HUES6 (cell line): Measurements from ENCODE around the gene SCN1B.
"Not testable (repeated sequence)": the region's sequence is repeated elsewhere in the genome, so short reads cannot be mapped to it uniquely, and the experiment has no call there.

Experiments
- H3K27ac ChIP-seq: 2 replicates; pipeline ENCODE4 v1.7.0; 2013; ENCODE audit warnings: low read depth, mild to moderate bottlenecking, low read length, inconsistent platforms
- H3K27me3 ChIP-seq: 2 replicates; pipeline ENCODE4 v1.6.1; 2013; ENCODE audit warnings: low read length; ENCODE audit not compliant: control insufficient read depth, insufficient read depth
- H3K36me3 ChIP-seq: 2 replicates; pipeline ENCODE4 v1.6.1; 2013; ENCODE audit warnings: low read length; ENCODE audit not compliant: control insufficient read depth, insufficient read depth
- H3K4me1 ChIP-seq: 2 replicates; pipeline ENCODE4 v1.6.1; 2013; ENCODE audit warnings: low read length; ENCODE audit not compliant: control insufficient read depth, insufficient read depth
- H3K4me3 ChIP-seq: 2 replicates; pipeline ENCODE4 v1.5.1; 2013; ENCODE audit warnings: low read depth, low read length
- H3K9ac ChIP-seq: one replicate; pipeline ENCODE4 v1.6.1; 2013; ENCODE audit warnings: mild to moderate bottlenecking, low read length
- H3K9me3 ChIP-seq: 2 replicates; pipeline ENCODE4 v1.6.1; 2013; ENCODE audit warnings: low read depth, low read length; ENCODE audit not compliant: control insufficient read depth, insufficient read depth

Gene SCN1B

DNA sequence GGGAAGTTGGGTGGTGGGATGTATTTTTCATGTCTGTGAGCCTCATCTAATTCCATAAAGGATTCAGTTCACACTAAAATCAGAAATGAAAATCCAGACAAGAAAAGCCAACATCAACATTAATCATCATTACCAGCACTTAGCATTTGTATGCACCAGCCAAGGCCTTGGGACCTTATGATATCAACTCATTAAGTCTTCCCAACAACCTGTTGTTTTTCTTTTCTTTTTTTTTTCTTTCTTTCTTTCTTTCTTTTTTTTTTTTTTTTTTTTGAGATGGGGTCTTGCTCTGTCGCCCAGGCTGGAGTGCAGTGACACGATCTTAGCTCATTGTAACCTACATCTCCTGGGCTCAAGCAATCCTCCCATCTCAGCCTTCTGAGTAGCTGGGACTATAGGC is 20.4 kb downstream of the SCN1B start:
- H3K4me3 ChIP-seq, H3K27me3 ChIP-seq, H3K36me3 ChIP-seq, H3K9ac ChIP-seq, H3K27ac ChIP-seq, H3K4me1 ChIP-seq, H3K9me3 ChIP-seq: not testable (repeated sequence)

DNA sequence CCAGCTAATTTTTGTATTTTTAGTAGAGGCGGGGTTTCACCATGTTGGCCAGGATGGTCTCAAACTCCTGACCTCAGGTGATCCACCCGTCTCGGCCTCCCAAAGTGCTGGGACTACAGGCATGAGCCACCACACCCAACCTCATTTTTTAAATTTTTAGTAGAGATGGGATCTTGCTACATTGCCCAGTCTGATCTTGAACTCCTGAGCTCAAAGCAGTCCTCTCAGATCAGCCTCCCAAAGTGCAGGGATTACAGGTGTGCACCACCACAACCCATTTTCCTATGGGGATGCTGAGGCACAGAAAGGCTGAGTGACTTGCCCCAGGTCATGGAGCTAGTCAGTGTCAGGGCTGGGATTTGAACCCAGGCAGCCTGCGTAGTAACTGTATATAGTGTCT is 21.0 kb downstream of the SCN1B start:
- not testable (repeated sequence) for H3K27me3 ChIP-seq, H3K27ac ChIP-seq, H3K4me3 ChIP-seq, H3K9me3 ChIP-seq, H3K36me3 ChIP-seq, H3K4me1 ChIP-seq, H3K9ac ChIP-seq

- H3K36me3 ChIP-seq = no peaks in the 10 kb centered on the region
- 0 out of 2 replicates have a peak, but pooled peaks cover 10% of the 10 kb centered on the region for H3K4me1 ChIP-seq
- no peaks in the 10 kb centered on the region for H3K9me3 ChIP-seq
Observed at GRCh38 chr19:35051796-35052195, 21.5 kb downstream of the SCN1B start.

DNA sequence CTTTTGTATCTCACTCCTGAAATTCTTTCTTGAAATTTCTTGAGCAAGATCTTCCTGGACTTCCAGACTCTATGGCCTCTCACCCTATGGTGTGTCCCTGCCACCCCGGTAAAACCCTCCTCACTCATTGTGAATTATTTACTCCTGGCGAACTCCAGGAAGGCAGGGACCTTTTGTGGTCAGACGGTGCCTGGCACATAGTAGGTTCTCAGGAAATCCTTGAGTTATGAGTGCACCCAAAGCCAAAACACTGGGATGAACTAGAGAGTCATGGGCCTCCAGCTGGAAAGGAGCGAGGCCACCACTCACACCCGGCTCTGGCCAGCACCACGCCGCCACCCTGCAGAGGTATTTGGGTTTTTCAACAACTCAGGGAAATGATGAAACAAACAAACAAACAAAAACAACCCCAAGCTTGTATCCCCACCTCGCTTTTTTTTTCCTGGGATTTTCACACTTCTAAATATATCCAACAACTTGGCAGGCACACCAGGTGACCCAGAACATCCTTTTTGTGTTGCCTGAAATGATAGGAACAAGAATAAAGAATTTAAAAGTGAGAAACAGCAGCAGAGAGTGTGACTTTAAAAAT is 22.4 kb downstream of the SCN1B start:
- no peaks in the 10 kb centered on the region for H3K36me3 ChIP-seq
- no peak overlapping the region for H3K9ac ChIP-seq
- no peak overlapping the region for H3K4me3 ChIP-seq
- no peaks in the 10 kb centered on the region for H3K27me3 ChIP-seq
- no peaks in the 10 kb centered on the region for H3K9me3 ChIP-seq
- peak overlapping the region; percentile 38; the same call in 1 of the 2 replicates for H3K27ac ChIP-seq
- 0 out of 2 replicates have a peak, but pooled peaks cover 10% of the 10 kb centered on the region for H3K4me1 ChIP-seq

More at GRCh38 chr19:35051796-35052195, 21.5 kb downstream of the SCN1B start:
- Histone ChIP-seq H3K4me3 (no peak overlapping the region), H3K27ac (no peak overlapping the region), H3K9ac (no peak overlapping the region), H3K27me3 (no peaks in the 10 kb centered on the region)

DNA sequence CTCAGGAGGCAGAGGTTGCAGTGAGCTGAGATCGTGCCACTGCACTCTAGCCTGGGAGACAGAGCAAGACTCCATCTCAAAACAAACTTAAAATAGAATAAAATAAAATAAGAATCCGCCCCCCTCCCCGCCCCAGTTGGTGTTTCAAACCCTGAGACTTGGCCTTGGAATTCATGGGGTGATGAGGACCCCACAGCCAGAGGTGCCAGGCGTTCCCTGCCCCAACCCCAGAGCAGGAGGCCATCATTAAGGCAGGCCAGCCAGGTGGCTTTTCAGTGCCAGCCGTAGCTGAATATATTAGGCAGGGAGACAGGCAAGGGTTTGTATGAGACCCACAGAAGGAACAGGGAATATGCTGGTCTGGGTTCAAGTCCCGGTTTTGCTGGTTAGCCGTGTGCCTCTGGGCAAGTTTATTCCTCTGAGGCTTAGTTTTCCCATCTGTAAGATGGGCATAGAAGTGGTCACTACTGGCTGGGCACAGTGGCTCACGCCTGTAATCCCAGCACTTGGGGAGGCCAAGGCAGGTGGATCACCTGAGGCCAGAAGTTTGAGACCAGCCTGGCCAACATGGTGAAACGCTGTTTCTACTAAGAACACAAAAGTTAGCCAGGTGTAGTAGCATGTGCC is 23.5 kb downstream of the SCN1B start:
- Histone ChIP-seq H3K4me3 (no peak overlapping the region), H3K9me3 (no peaks in the 10 kb centered on the region), H3K9ac (no peak overlapping the region), H3K27ac (no peak overlapping the region), H3K27me3 (no peaks in the 10 kb centered on the region), H3K36me3 (no peaks in the 10 kb centered on the region), H3K4me1 (0 out of 2 replicates have a peak, but pooled peaks cover 10% of the 10 kb centered on the region)

DNA sequence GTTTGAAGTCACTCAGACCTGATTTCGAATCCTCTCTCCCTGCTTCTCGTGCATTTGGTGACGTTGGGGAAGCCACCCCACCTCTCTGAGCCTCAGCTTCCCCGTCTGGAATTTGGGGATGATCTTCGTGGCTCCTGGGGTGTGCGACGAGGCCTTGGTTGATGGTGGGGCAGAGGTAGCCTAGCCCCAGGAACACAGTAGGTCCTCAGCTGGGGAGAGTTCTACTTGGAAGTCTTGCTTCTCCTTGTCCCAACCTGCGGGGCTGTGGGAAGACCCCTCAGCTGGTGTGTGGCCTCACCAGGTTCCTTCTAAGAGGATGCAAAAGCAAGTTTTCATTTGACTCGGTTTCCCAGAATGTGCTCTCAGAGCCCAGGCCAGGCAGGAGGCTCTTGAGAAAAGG is 24.4 kb downstream of the SCN1B start:
- Histone ChIP-seq H3K9me3 (no peaks in the 10 kb centered on the region), H3K27ac (no peak overlapping the region), H3K27me3 (no peaks in the 10 kb centered on the region), H3K9ac (no peak overlapping the region), H3K36me3 (no peaks in the 10 kb centered on the region), H3K4me1 (0 out of 2 replicates have a peak, but pooled peaks cover 10% of the 10 kb centered on the region), H3K4me3 (no peak overlapping the region)

DNA sequence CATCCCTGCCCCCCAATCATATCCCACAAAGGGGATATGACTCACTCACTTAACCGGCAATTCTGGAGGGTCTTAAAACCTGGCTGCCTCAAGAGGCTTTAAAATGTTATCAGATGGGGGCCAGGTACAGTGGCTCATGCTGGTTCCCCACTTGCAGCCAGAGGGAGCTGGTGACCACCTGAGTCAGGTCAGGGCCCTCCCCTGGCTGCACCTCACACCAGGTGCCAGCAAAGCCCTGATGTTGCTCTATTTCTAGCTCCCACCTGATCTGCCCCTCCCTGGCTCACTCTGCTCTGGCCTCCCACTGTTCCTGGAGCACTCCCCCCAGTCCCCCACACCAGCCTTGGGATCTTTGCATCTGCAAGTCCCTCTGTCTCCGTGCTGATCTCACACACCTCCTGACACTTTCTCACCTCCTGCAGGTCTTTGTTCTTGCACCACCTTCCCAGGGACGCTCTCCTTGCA is 25.5 kb downstream of the SCN1B start:
- H3K27me3 ChIP-seq = no peaks in the 10 kb centered on the region
- no peaks in the 10 kb centered on the region for H3K9me3 ChIP-seq
- H3K4me1 ChIP-seq = 0 out of 2 replicates have a peak, but pooled peaks cover 10% of the 10 kb centered on the region
- H3K27ac ChIP-seq = no peak overlapping the region
- peak overlapping the region; percentile 10; the same call in 1 of the 2 replicates for H3K4me3 ChIP-seq
- no peaks in the 10 kb centered on the region for H3K36me3 ChIP-seq
- H3K9ac ChIP-seq = no peak overlapping the region

DNA sequence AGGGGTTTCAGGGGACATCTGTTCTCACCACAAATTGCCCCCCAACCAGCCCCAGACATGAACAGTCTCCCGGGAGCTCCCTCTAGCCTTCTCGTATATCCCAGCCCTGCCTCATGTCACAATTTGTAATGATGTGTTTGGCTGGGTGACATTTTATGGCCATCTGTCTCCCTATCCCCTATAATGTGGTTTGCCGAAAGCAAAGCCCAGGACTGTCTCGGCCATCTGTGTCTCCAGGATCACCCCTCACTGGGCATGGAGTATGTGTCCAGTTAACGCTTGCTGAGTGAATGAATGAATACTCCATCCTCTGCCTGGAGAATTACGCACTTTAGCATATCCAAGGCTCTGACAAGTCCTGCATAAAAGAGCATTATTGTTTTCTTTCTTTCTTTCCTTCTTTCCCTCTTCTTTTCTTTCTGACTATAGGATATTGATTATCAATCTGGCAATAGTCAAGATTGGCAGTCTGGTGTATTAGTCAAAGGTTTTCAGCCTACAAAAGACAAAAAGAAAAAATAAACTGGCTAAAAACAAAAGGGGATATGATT is 26.3 kb downstream of the SCN1B start:
- 0 out of 2 replicates have a peak, but pooled peaks cover 10% of the 10 kb centered on the region for H3K4me1 ChIP-seq
- H3K9me3 ChIP-seq = no peaks in the 10 kb centered on the region
- H3K9ac ChIP-seq = peak overlapping the region; percentile 1
- H3K4me3 ChIP-seq = no peak overlapping the region
- no peaks in the 10 kb centered on the region for H3K36me3 ChIP-seq
- no peak overlapping the region for H3K27ac ChIP-seq
- H3K27me3 ChIP-seq = no peaks in the 10 kb centered on the region

DNA sequence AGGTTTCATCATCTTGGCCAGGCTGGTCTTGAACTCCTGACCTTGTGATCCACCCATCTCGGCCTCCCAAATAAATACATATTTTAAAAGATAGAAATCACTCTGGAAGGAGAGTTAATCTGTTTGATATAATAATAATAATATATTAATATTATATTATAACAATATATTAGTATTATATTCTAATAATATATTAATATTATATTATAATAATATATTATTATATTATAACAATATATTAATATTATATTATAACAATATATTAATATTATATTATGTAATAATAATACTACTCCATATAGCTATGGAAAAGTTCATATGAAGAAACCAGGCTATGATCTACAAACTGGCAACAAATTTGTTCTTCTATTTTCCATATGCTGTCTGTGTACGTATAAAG is 28.1 kb downstream of the SCN1B start:
- no peaks in the 10 kb centered on the region for H3K9me3 ChIP-seq
- no peaks in the 10 kb centered on the region for H3K36me3 ChIP-seq
- H3K4me1 ChIP-seq = 0 out of 2 replicates have a peak, but pooled peaks cover 10% of the 10 kb centered on the region
- no peak overlapping the region for H3K4me3 ChIP-seq
- no peak overlapping the region for H3K27ac ChIP-seq
- H3K9ac ChIP-seq = no peak overlapping the region
- no peaks in the 10 kb centered on the region for H3K27me3 ChIP-seq

DNA sequence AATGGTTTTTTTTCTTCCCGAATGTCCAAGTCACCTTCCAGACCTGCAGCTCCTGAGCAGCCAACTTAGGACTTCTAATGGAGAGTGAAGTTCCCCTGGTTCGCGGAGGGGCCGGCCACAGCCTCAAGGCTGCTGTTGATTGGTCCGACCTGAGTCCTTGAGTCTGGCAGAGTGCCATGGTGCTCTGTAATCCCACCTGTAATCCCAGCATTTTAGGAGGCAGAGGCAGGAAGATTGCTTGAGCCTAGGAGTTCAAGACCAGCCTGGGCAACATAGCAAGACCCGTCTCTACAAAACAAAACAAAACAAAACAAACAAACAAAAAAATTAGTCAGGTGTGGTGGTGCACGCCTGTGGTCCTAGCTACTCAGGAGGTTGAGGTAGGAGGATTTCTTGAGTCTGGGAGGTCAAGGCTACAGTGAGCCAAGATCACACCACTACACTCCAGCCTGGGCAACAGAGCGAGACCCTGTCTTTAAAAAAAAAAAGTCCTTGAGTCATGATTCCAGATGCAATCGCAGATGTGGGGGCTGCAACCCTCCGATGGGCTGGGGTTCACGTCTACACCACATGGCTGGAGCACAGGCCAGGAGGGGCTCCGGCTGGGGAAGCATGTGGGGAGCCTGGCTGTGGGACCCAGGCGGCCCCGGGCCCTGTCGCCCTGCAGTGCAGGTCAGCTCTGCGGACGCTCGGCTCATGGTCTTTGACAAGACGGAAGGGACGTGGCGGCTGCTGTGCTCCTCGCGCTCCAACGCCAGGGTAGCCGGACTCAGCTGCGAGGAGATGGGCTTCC is 28.9 kb downstream of the SCN1B start:
- Histone ChIP-seq H3K4me3 (no peak overlapping the region), H3K9me3 (no peaks in the 10 kb centered on the region), H3K27me3 (no peaks in the 10 kb centered on the region)

GRCh38 chr19:35059799-35060091 is 29.5 kb downstream of the SCN1B start:
- Histone ChIP-seq H3K4me1 (0 out of 2 replicates have a peak, but pooled peaks cover 10% of the 10 kb centered on the region), H3K9ac (no peak overlapping the region), H3K36me3 (no peaks in the 10 kb centered on the region), H3K27ac (no peak overlapping the region), H3K27me3 (no peaks in the 10 kb centered on the region), H3K4me3 (no peak overlapping the region), H3K9me3 (no peaks in the 10 kb centered on the region)

More for the DNA sequence above, 28.9 kb downstream of the SCN1B start:
- no peak overlapping the region for H3K9ac ChIP-seq
- H3K4me1 ChIP-seq = 0 out of 2 replicates have a peak, but pooled peaks cover 10% of the 10 kb centered on the region
- no peaks in the 10 kb centered on the region for H3K36me3 ChIP-seq
- no peak overlapping the region for H3K27ac ChIP-seq
